Choroid plexus epithelial cell (primary cell): ENCODE results near the gene MYH11.
"Not testable (repeated sequence)": the region's sequence is repeated elsewhere in the genome, so short reads cannot be mapped to it uniquely, and the experiment has no call there.

Experiments used
- DNase-seq: peaks from one replicate; pipeline ENCODE4 v3.0.0-alpha.2; 2010; ENCODE audit warnings: low read depth
- H3K4me3 ChIP-seq: 2 replicates; pipeline ENCODE4 v1.5.1; 2011; ENCODE audit warnings: low read depth, mild to moderate bottlenecking, control low read depth, low read length, moderate library complexity
- CTCF ChIP-seq: conservative IDR thresholded peaks from 2 replicates; pipeline ENCODE4 v1.5.1; 2011; ENCODE audit warnings: low read depth, mild to moderate bottlenecking, control low read depth, inconsistent platforms, low read length, moderate library complexity

MYH11 gene

GRCh38 chr16:15843635-15844279, 13.1 kb downstream of the MYH11 start:
- no peak overlapping the region for H3K4me3 ChIP-seq
- DNase-seq = no peak
- no peak for TF ChIP-seq CTCF

GRCh38 chr16:15839204-15839603, 17.6 kb downstream of the MYH11 start:
- H3K4me3 ChIP-seq, DNase-seq: not testable (repeated sequence)

- DNase-seq = no peak
- no peak for TF ChIP-seq CTCF
- H3K4me3 ChIP-seq = no peak overlapping the region
These were observed 19.1 kb downstream of the MYH11 start for GRCh38 chr16:15837761-15838160.

- TF ChIP-seq CTCF = no peak
- DNase-seq = no peak
- no peak overlapping the region for H3K4me3 ChIP-seq
These were observed 19.7 kb downstream of the MYH11 start for GRCh38 chr16:15836965-15837611.

- no peak for DNase-seq
- TF ChIP-seq CTCF = no peak
- H3K4me3 ChIP-seq = no peak overlapping the region
These were observed 20.8 kb downstream of the MYH11 start for GRCh38 chr16:15836074-15836473.

- DNase-seq = no peak
- H3K4me3 ChIP-seq = no peak overlapping the region
- no peak for TF ChIP-seq CTCF
These were observed 21.5 kb downstream of the MYH11 start for GRCh38 chr16:15835136-15835878.

GRCh38 chr16:15834502-15834901, 22.3 kb downstream of the MYH11 start:
- DNase-seq = no peak
- no peak for TF ChIP-seq CTCF
- H3K4me3 ChIP-seq = no peak overlapping the region
